Measurements from ENCODE around the gene RPS6KB2.

The RPS6KB2 gene

DNA sequence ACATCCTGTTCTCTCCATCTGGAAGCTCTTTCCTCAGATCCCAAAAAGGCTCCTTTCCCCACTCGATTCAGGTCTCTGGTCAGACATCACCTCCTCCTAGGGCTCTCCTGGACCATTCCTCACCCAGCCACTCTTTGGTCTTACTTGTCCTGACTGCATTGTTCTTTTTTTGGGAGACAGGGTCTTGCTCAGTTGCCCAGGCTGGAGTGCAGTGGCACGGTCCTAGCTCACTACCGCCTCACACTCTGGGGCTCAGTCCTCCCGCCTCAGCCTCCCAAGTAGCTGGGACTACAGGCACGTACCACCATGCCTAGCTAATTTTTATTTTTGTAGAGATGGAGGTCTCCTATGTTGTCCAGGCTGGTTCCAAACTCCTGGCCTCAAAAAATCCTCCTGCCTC, 17.2 kb downstream of the RPS6KB2 start:
- DNase-seq = no peak

DNA sequence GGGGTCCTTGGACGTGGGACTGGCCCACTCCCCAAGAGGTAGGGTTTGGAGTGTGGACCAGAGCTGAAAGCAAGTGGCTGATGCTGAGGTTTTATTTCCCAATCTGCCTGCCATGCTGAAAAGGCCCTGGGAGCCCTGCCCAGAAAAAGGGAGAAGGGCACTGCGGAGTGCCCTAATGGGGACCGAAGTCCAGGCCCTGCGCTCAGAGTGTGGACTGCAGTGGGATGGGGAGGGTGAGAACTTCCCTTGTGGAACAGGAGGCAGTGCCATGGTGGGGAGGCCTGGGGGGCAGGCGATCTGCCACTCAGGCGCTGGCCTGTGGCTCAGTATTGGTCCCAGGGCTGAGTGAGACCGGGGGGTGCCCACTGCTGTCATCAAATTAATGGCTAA, 19.9 kb downstream of the RPS6KB2 start:
- no peak for DNase-seq

- no peak for DNase-seq
Measured at GRCh38 chr11:67449116-67449844, 21.0 kb downstream of the RPS6KB2 start.

GRCh38 chr11:67450796-67451657, 22.7 kb downstream of the RPS6KB2 start:
- DNase-seq = no peak

DNA sequence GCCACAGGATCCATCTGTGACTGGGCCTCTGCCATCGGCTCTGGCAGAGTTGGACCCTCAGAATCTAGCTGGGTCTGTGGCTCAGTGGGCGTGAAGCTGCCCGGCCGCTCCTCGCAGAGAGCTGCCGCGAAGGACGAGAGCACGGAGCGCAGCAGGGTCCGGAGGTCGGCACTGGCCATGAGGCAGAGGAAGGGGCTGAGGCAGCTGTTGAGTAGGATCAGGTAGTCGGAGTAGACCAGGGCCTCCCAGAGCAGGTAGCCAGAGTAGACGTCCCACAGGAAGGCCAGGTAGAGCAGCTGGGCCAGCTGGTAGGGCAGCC, 23.3 kb downstream of the RPS6KB2 start:
- DNase-seq = no peak

GRCh38 chr11:67452141-67452952, 24.1 kb downstream of the RPS6KB2 start, which contains the start of gene GPR152:
GPR152 (minus strand) TSS chr11:67452729; CDS start chr11:67452724, 5 bp downstream.
- no peak for DNase-seq

DNA sequence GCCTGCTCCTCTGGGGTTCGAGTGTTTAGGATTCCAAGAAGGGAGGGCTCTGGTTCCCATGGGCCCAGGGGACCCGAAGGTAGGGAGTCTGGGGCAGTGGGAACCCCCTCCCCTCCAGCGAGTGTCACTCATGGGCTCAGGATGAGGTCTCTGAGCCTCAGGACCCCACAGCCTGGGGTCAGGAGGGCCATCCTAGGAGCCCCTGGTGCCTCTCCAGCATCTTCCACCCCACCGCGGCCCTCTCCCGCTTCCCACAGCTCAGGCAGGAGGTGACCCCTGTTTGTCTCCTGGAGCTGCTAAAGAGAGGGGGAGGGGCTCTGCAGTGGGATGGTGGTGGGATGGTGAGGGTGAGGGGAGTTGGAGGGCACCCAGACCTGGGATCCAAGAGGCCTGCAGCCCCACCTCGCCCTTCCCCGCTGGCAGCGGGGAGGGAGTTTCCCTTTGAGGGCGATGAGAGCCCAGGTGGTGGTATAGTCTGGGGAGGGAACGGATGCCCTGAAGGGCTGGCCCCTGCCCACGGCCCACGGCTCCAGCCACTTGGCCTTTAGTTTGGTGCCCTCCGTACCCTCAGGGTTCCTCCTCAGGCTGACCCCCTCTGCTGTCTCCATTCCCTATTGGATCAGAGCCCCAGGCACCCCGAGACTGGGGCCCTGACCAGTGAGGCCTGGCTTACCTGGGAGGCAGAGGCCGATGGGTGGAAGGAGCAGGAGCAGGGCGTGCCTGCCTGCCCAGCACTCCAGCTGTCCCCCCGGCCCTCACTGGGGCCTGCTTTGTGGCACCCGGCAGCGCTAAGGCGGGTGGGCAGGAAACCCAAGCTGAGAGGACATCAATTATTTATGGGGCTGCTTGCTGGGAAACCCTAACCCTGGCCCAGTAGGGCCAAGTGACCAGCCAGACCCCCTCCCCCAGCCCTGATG, 25.8 kb downstream of the RPS6KB2 start:
- DNase-seq = no peak

GRCh38 chr11:67455054-67455453, 26.8 kb downstream of the RPS6KB2 start, which contains the start of gene CABP4:
CABP4 (plus strand) TSS chr11:67455354; CDS start chr11:67455424, 70 bp downstream.
- no peak for DNase-seq

- DNase-seq = no peak
Measured at GRCh38 chr11:67456068-67456705, 27.9 kb downstream of the RPS6KB2 start.

DNA sequence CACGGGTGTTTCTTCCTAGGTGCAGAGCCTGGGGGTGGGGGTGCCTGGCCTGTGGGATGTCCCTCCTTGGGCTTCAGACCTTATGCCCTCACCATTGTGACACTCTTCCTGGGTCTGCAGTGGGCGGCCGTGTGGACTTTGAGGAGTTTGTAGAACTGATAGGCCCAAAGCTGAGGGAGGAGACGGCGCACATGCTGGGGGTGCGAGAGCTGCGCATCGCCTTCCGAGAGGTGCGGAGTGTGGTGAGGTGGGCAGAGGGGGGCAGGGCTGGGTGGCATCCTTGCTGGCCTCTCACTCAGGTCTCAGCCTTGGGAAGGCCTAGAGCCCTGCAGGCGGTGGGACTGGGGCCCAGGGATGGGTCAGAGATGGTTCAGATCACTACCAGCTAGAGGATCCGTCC, 29.2 kb downstream of the RPS6KB2 start:
- no peak for DNase-seq

GRCh38 chr11:67458266-67458665, 30.0 kb downstream of the RPS6KB2 start:
- DNase-seq = no peak

DNA sequence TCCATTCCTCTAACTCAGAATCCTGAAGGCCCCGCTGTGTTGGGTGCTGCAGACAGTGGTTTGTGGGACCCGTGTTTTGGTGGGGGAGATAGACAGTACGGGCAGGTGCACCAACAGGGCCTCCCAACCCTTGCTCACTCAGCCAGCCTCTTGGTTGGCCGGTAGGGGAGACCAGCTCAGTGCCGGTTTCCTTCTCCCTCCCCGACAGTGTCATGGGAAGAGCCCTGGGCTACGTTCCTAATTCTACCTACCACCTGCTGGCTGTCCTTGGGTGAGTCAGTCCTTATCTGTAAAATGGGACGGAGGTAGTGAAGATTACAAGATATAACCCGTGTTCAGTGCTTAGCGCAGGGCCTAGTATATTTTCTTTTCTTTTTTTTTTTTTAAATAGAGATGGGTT, 34.9 kb downstream of the RPS6KB2 start:
- DNase-seq = no peak

- DNase-seq = no peak
Measured at GRCh38 chr11:67463680-67464410, 35.6 kb downstream of the RPS6KB2 start.

DNA sequence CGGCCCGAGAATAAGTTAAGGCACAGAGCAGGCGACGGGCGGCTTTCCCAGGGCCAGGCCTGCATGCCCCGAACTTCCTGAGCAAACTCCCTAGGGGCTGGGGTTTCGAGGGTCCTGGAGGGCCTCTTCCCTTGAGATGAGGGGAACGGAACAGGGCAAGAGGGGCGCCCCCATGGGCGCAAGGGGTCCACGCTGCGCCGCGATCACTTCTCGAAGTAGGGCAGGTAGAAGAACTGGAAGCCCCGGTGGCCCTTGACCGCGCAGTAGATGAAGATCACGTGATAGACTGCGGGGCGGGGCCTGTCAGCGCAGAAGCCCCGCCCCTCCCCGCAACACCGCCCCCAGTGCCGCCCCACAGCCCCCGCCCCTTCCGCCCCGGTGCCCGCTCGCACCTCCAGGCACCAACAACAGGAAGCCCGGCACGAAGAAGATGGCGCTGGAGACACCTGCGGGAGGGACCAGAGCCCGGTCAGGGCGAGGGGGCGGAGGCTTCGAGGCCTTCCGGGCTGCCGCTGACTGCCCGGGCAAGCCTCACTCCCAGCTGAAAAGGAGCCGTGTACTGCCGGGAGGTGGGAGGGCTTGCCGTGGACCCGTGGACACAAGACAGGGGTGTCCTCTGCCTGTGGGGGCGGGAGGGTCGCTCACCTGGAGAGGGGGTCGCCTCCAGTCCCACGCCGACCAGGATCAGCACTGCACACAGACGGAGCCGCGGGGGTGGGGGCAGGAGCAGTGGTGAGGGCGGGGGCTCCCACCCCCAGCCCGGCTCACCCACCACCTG, 36.3 kb downstream of the RPS6KB2 start:
- peak; percentile 72 for DNase-seq

- DNase-seq = no peak
Measured at GRCh38 chr11:67465189-67465510, 36.9 kb downstream of the RPS6KB2 start.

GRCh38 chr11:67465530-67465929, 37.2 kb downstream of the RPS6KB2 start:
- DNase-seq = peak; percentile 16

DNA sequence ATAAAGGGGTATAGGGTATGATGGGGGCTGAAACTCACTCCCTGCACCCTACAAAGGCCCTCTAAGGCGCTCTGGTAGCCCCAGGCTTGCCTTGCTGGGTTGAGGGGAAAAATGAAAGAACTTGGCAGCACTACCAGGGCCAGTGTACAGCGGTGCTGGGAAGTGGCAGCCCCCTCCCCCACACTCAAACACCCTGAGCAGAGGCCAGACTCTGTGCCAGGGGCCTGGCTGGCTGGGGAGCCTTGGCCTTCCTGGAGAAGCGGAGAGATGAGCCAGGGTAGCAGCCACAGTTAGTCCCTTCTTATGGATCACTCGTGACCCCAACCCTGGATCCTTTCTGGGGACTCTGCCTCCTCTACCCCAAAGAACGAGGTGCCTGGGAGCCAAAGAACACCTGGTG, 38.1 kb downstream of the RPS6KB2 start:
- DNase-seq = no peak

GRCh38 chr11:67466962-67467771, 38.9 kb downstream of the RPS6KB2 start:
- DNase-seq = no peak

DNA sequence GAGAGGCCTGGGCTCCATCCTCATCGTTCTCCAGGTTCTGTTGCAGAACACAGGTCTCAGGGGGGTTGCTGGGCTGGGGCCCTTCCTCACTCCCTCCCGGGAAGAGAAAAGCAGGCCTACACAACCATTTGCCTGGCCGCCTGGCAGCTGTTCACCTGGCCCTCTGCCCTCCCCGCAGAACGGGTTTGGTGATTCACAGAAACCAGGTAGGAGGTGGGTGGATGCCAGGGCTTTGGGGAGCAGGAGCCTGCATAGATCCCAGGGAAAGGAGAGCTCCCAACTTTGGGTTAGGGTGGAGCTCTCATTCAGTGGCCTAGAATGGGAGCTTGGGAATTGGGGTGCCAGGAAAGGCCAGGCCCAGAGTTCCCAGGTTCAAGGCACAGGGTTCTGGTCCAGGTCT, 39.8 kb downstream of the RPS6KB2 start:
- no peak for DNase-seq
